HG03097 (cell line): ENCODE results near the gene PDSS2.

Experiments used
- ATAC-seq: cut with Tn5 transposase; IDR thresholded peaks from one replicate; pipeline ENCODE4 v1.9.1; 2021; ENCODE audit not compliant: unreplicated experiment, low FRiP score

PDSS2 gene

GRCh38 chr6:107105511-107106116 lies 353.8 kb downstream of the PDSS2 start:
- no peak for ATAC-seq

- no peak for ATAC-seq
Measured at GRCh38 chr6:107103082-107103481, 356.3 kb downstream of the PDSS2 start.
